Spleen (tissue), 11 donors: ENCODE measurements around the gene GPR161. TPM values are rescaled to one million over a fixed set of nuclear protein-coding genes. Genes with fewer than 3 reads are reported as not detected.

Experiments
- DNase-seq: peaks from one replicate; pipeline ENCODE4 v3.0.0-alpha.2; 2020
- H3K27ac ChIP-seq, 8 donors: fragments of 200-600 bp; sonication (generic) in 7 of 8; 1 replicate in 4 of 8; 2 replicates in 4 of 8; pipeline versions ENCODE4 v1.5.0 to v1.8.0; 2016 to 2021; ENCODE audit warnings: inconsistent platforms in 4 of 8, mild to moderate bottlenecking in 4 of 8, moderate library complexity in 1 of 8
- H3K27me3 ChIP-seq, 7 donors: fragments of 200-600 bp; sonication (generic) in 6 of 7; replicated peaks in 1 of 7; 1 replicate in 4 of 7; 2 replicates in 3 of 7; pipeline versions ENCODE4 v1.5.0 to v1.8.0; 2016 to 2021; ENCODE audit warnings: inconsistent platforms in 3 of 7, mild to moderate bottlenecking in 1 of 7
- H3K36me3 ChIP-seq, 6 donors: fragments of 200-600 bp; sonication (generic) in 5 of 6; 1 replicate in 4 of 6; 2 replicates in 2 of 6; pipeline versions ENCODE4 v1.5.0 to v1.8.0; 2016 to 2021; ENCODE audit warnings: inconsistent platforms in 2 of 6
- H3K4me1 ChIP-seq, 6 donors: fragments of 200-600 bp; sonication (generic) in 5 of 6; 1 replicate in 3 of 6; 2 replicates in 3 of 6; pipeline versions ENCODE4 v1.5.0 to v1.8.0; 2016 to 2021; ENCODE audit warnings: inconsistent platforms in 3 of 6
- H3K4me3 ChIP-seq, 8 donors: fragments of 200-600 bp; sonication (generic) in 7 of 8; 1 replicate in 4 of 8; 2 replicates in 4 of 8; pipeline versions ENCODE4 v1.5.0 to v1.8.0; 2016 to 2021; ENCODE audit warnings: inconsistent platforms in 4 of 8, mild to moderate bottlenecking in 4 of 8, moderate library complexity in 2 of 8
- H3K9me3 ChIP-seq, 8 donors: fragments of 200-600 bp; sonication (generic) in 7 of 8; 1 replicate in 4 of 8; 2 replicates in 4 of 8; pipeline versions ENCODE4 v1.5.0 to v1.8.0; 2016 to 2021; ENCODE audit warnings: inconsistent platforms in 4 of 8
- CTCF ChIP-seq, 11 experiments: fragments of 200-600 bp in 7 of 11; fragments of 450-650 bp in 4 of 11; sonication (generic) in 4 of 11; IDR thresholded peaks in 8 of 11; conservative IDR thresholded peaks in 3 of 11; 1 replicate in 7 of 11; 2 replicates in 4 of 11; pipeline versions ENCODE4 v1.4.0 to v1.8.0; 2016 to 2021; ENCODE audit warnings: antibody characterized with exemption in 11 of 11, inconsistent platforms in 4 of 11, mild to moderate bottlenecking in 1 of 11
- POLR2A ChIP-seq, 3 donors: fragments of 450-650 bp; IDR thresholded peaks; one replicate each; pipeline ENCODE4 v1.5.1; 2017; ENCODE audit warnings: antibody characterized with exemption in 3 of 3, mild to moderate bottlenecking in 1 of 3
- POLR2AphosphoS5 ChIP-seq, 3 donors: sonication (generic); formaldehyde crosslinking; IDR thresholded peaks; one replicate each; pipeline ENCODE4 v1.5.1; 2017; ENCODE audit warnings: antibody characterized with exemption in 3 of 3
- WGBS, 5 donors: extraction: QIAGEN DNeasy Blood & Tissue Kit in 3 of 5; methylation state at CpG; one replicate each; pipeline versions ENCODE4 v1.1.5 to v1.1.7; 2013 to 2018; 5-methylcytosine and 5-hydroxymethylcytosine counted together
- intact Hi-C: fragments of 100-400 bp; cut with DNase I; formaldehyde crosslinking; loops from one replicate; pipeline ENCODE4 v1.15.0; 2023; ENCODE audit warnings: low total_unique reads
- polyA plus RNA-seq, 3 donors: library from polyadenylated mRNA; stranded (reverse); fragments of 200-250 nt; gene quantifications; one replicate each; pipeline ENCODE4 v1.2.1, GENCODE V29; 2013
- total RNA-seq, 7 donors: library from RNA; depleted of rRNA in 3 of 7; stranded (reverse); fragments of >200 nt in 3 of 7; fragmentation: NEBNext Ultra II Directional in 4 of 7; extraction: Animal tissue kit (Norgen Biotek cat#: 25700) in 4 of 7; gene quantifications; one replicate each; pipeline versions ENCODE4 v1.1.0 to v1.2.1, GENCODE V29; 2016 to 2021
- donor health status: healthy with polysubstance abuse.
- donor health status: DM: no; HTN: no; CAD: no; lungs with moderate emphysema.
- donor health status: DM: no; HTN: no; CAD: no.
- donor health status: Bipolar disorder and iron deficiency.
- donor health status: healthy.
- donor health status: DM: no; HTN: no; CAD: no.
- donor health status: DM: yes; HTN: yes; CAD: no.

Gene GPR161
- total and polyA plus RNA-seq, 10 donors: 0.53 to 5.5 (median 3.6) TPM

- WGBS, 5 donors: 76 to 88% (median 87%) methylated on average over 11 to 16 of the region's 16 CpGs
- DNase-seq: no peak
- Histone ChIP-seq H3K9me3 (no peaks in the 10 kb centered on the region), H3K4me1 (no peaks in the 10 kb centered on the region), H3K27ac (no peak overlapping the region), H3K4me3 (no peak overlapping the region), H3K36me3 (no peaks in the 10 kb centered on the region), H3K27me3 (no peaks in the 10 kb centered on the region)
- intact Hi-C loops: no loop called here
- TF ChIP-seq POLR2AphosphoS5 (IDR thresholded peaks at IDR 0.05): no peak
- TF ChIP-seq CTCF (IDR thresholded peaks at IDR 0.05 in 8 of 11, conservative IDR thresholded peaks at IDR 0.05 in 3 of 11): peak in 1 of 11 experiments; percentile 14
- no peak for TF ChIP-seq POLR2A (IDR thresholded peaks at IDR 0.05)
These were observed 44.0 kb downstream of the GPR161 start for GRCh38 chr1:168092566-168093355.

- no peaks in the 10 kb centered on the region for H3K9me3 ChIP-seq
- H3K4me3 ChIP-seq: no peak overlapping the region
- H3K4me1 ChIP-seq: no peaks in the 10 kb centered on the region
- no peaks in the 10 kb centered on the region for H3K36me3 ChIP-seq
- no peak for DNase-seq
- no peak overlapping the region for H3K27ac ChIP-seq
- no peak for TF ChIP-seq CTCF (IDR thresholded peaks at IDR 0.05 in 8 of 11, conservative IDR thresholded peaks at IDR 0.05 in 3 of 11)
- 79 to 92% (median 89%) methylated on average over 7 to 8 of the region's 8 CpGs for WGBS, 5 donors
- intact Hi-C loops: no loop called here
- no peaks in the 10 kb centered on the region for H3K27me3 ChIP-seq
These were observed 44.8 kb downstream of the GPR161 start for GRCh38 chr1:168091720-168092550.

GRCh38 chr1:168091063-168091462 lies 45.7 kb downstream of the GPR161 start:
- Histone ChIP-seq H3K27ac (no peak overlapping the region), H3K4me3 (no peak overlapping the region), H3K4me1 (no peaks in the 10 kb centered on the region), H3K9me3 (no peaks in the 10 kb centered on the region), H3K36me3 (no peaks in the 10 kb centered on the region), H3K27me3 (no peaks in the 10 kb centered on the region)
- TF ChIP-seq CTCF (IDR thresholded peaks at IDR 0.05 in 8 of 11, conservative IDR thresholded peaks at IDR 0.05 in 3 of 11): no peak
- no peak for TF ChIP-seq POLR2A (IDR thresholded peaks at IDR 0.05)
- TF ChIP-seq POLR2AphosphoS5 (IDR thresholded peaks at IDR 0.05): no peak
- 92 to 98% (median 93%) methylated on average over 9 of the region's 9 CpGs for WGBS, 5 donors
- intact Hi-C loops: no loop called here
- no peak for DNase-seq

GRCh38 chr1:168090395-168090794 lies 46.3 kb downstream of the GPR161 start:
- intact Hi-C loops: no loop called here
- no peak overlapping the region for H3K4me3 ChIP-seq
- no peaks in the 10 kb centered on the region for H3K36me3 ChIP-seq
- WGBS, 5 donors: 88 to 94% (median 91%) methylated on average over 14 of the region's 14 CpGs
- H3K27ac ChIP-seq: no peak overlapping the region
- H3K27me3 ChIP-seq: no peaks in the 10 kb centered on the region
- H3K9me3 ChIP-seq: no peaks in the 10 kb centered on the region
- H3K4me1 ChIP-seq: no peaks in the 10 kb centered on the region
- TF ChIP-seq POLR2AphosphoS5 (IDR thresholded peaks at IDR 0.05) (no peak), POLR2A (IDR thresholded peaks at IDR 0.05) (no peak), CTCF (IDR thresholded peaks at IDR 0.05 in 8 of 11, conservative IDR thresholded peaks at IDR 0.05 in 3 of 11) (no peak)
- no peak for DNase-seq
